B cell (primary cell): ENCODE results near the gene MYOZ2. TPM values are rescaled to one million over a fixed set of nuclear protein-coding genes. Genes with fewer than 3 reads are reported as not detected.

ENCODE experiments used
- ATAC-seq: fragments of 200-7000 bp; cut with Tn5 transposase; one replicate; pipeline ENCODE4 v1.10.0; 2021; ENCODE audit warnings: low read depth, mild to moderate bottlenecking, moderate number of reproducible peaks, moderate library complexity
- CTCF ChIA-PET: fragments of 350-600 bp; sonication (Branson Sonifier 250); formaldehyde crosslinking; loops from one replicate; lab custom pipeline; 2021; ENCODE audit warnings: antibody characterized with exemption, inconsistent platforms; lab: Charles Lee
- POLR2A ChIA-PET: fragments of 350-600 bp; sonication (Branson Sonifier 250); formaldehyde crosslinking; loops from one replicate; lab custom pipeline; 2021; ENCODE audit warnings: antibody characterized with exemption; lab: Charles Lee
- DNase-seq: peaks from one replicate; pipeline ENCODE4 v3.0.0; 2013
- H2AFZ ChIP-seq: 2 replicates; pipeline ENCODE4 v1.6.1; 2012; ENCODE audit warnings: mild to moderate bottlenecking, low read depth, low read length; ENCODE audit not compliant: insufficient read depth, poor library complexity, severe bottlenecking
- H3K27ac ChIP-seq, 2 donors: 1 replicate in 1 of 2; 2 replicates in 1 of 2; pipeline ENCODE4 v1.5.1; 2012 to 2013; ENCODE audit warnings: low read length in 2 of 2, mild to moderate bottlenecking in 2 of 2, moderate library complexity in 1 of 2
- H3K27me3 ChIP-seq, 4 experiments: fragments of 200-600 bp in 1 of 4; sonication (generic) in 1 of 4; replicated peaks in 1 of 4; 1 replicate in 2 of 4; 2 replicates in 2 of 4; pipeline versions ENCODE4 v1.6.1 to v1.7.0; 2013 to 2016; ENCODE audit warnings: low read length in 3 of 4, mild to moderate bottlenecking in 2 of 4, mixed read lengths in 1 of 4, moderate library complexity in 1 of 4; ENCODE audit not compliant: insufficient read depth in 4 of 4, control insufficient read depth in 3 of 4; ENCODE audit errors: control extremely low read depth in 1 of 4
- H3K36me3 ChIP-seq, 2 experiments: replicated peaks in 1 of 2; 1 replicate in 1 of 2; 2 replicates in 1 of 2; pipeline versions ENCODE4 v1.6.1 to v1.7.1; 2013; ENCODE audit warnings: low read length in 1 of 2; ENCODE audit not compliant: insufficient read depth in 2 of 2, control insufficient read depth in 1 of 2; ENCODE audit errors: control extremely low read depth in 1 of 2, extremely low read depth in 1 of 2
- H3K4me1 ChIP-seq, 2 donors: fragments of 200-600 bp in 1 of 2; sonication (generic) in 1 of 2; 1 replicate in 1 of 2; 2 replicates in 1 of 2; pipeline versions ENCODE4 v1.5.1 to v1.6.1; 2013 to 2017; ENCODE audit warnings: low read length in 2 of 2; ENCODE audit not compliant: control insufficient read depth in 2 of 2, insufficient read depth in 2 of 2
- H3K4me2 ChIP-seq: replicated peaks from 2 replicates; pipeline ENCODE3; 2012; ENCODE audit warnings: mild to moderate bottlenecking, low read depth, low read length; ENCODE audit not compliant: poor library complexity, severe bottlenecking
- H3K4me3 ChIP-seq, 5 experiments: fragments of 200-600 bp in 1 of 5; sonication (generic) in 1 of 5; 1 replicate in 3 of 5; 2 replicates in 2 of 5; pipeline versions ENCODE4 v1.5.1 to v1.7.0; 2011 to 2016; ENCODE audit warnings: low read length in 4 of 5, mild to moderate bottlenecking in 4 of 5, low read depth in 2 of 5, control low read depth in 1 of 5, moderate library complexity in 1 of 5; ENCODE audit not compliant: insufficient read depth in 1 of 5; ENCODE audit errors: control extremely low read depth in 1 of 5, extremely low read depth in 1 of 5
- H3K79me2 ChIP-seq: fragments of 200-600 bp; sonication (generic); one replicate; pipeline ENCODE4 v1.6.0; 2016; ENCODE audit warnings: low read length; ENCODE audit not compliant: control insufficient read depth, insufficient read depth
- H3K9ac ChIP-seq: fragments of 200-600 bp; sonication (generic); 2 replicates; pipeline ENCODE4 v1.6.1; 2017; ENCODE audit warnings: mild to moderate bottlenecking, low read length, moderate library complexity
- H3K9me3 ChIP-seq, 3 donors: one replicate each; pipeline versions ENCODE4 v1.6.1 to v1.7.1; 2013; ENCODE audit warnings: low read length in 2 of 3; ENCODE audit not compliant: control insufficient read depth in 2 of 3, insufficient read depth in 1 of 3; ENCODE audit errors: control extremely low read depth in 1 of 3
- H4K20me1 ChIP-seq: 2 replicates; pipeline ENCODE4 v1.6.0; 2012; ENCODE audit warnings: mild to moderate bottlenecking, low read length; ENCODE audit not compliant: insufficient read depth, control insufficient read depth, poor library complexity, severe bottlenecking
- H3K27ac Mint-ChIP-seq: one replicate; pipeline ENCODE4 v1.8.0; 2021; ENCODE audit warnings: mixed read lengths
- H3K27me3 Mint-ChIP-seq: one replicate; pipeline ENCODE4 v1.8.0; 2021; ENCODE audit warnings: mixed read lengths
- H3K4me1 Mint-ChIP-seq: one replicate; pipeline ENCODE4 v1.8.0; 2021; ENCODE audit warnings: mixed read lengths
- H3K4me3 Mint-ChIP-seq: one replicate; pipeline ENCODE4 v1.8.0; 2021; ENCODE audit warnings: mixed read lengths
- H3K9me3 Mint-ChIP-seq: one replicate; pipeline ENCODE4 v1.8.0; 2022; ENCODE audit warnings: mixed read lengths; ENCODE audit not compliant: insufficient read depth
- CTCF ChIP-seq: fragments of 200-600 bp; IDR thresholded peaks from one replicate; pipeline ENCODE4 v1.8.0; 2022; ENCODE audit warnings: antibody characterized with exemption, mild to moderate bottlenecking
- EZH2 ChIP-seq: IDR thresholded peaks from 2 replicates; pipeline ENCODE4 v1.6.1; 2012; ENCODE audit warnings: borderline replicate concordance, low read depth, mild to moderate bottlenecking, moderate library complexity, low read length; ENCODE audit not compliant: insufficient read depth, poor library complexity, severe bottlenecking
- WGBS: methylation state at CpG from one replicate; pipeline ENCODE4 v1.1.5; 2013; ENCODE audit warnings: missing lambda C conversion rate; ENCODE audit not compliant: insufficient coverage; 5-methylcytosine and 5-hydroxymethylcytosine counted together
- intact Hi-C: fragments of 100-400 bp; cut with micrococcal nuclease; formaldehyde crosslinking; loops from one replicate; pipeline ENCODE4 v1.10.0; 2022
- polyA plus RNA-seq: library from polyadenylated mRNA; depleted of rRNA; stranded (reverse); fragments of >200 nt; gene quantifications from 2 replicates; pipeline ENCODE4 v1.2.3, GENCODE V29; 2012
- total RNA-seq, 2 donors: library from RNA; stranded (reverse); fragments of 120-200 nt in 1 of 2; gene quantifications; 1 replicate in 1 of 2; 2 replicates in 1 of 2; pipeline versions ENCODE4 v1.2.3 to v1.2.4, GENCODE V29; 2013 to 2022

MYOZ2 gene
- total and polyA plus RNA-seq, 2 donors (not counting 1 experiment from before 2014, with no cell fraction given), result not detected

DNA sequence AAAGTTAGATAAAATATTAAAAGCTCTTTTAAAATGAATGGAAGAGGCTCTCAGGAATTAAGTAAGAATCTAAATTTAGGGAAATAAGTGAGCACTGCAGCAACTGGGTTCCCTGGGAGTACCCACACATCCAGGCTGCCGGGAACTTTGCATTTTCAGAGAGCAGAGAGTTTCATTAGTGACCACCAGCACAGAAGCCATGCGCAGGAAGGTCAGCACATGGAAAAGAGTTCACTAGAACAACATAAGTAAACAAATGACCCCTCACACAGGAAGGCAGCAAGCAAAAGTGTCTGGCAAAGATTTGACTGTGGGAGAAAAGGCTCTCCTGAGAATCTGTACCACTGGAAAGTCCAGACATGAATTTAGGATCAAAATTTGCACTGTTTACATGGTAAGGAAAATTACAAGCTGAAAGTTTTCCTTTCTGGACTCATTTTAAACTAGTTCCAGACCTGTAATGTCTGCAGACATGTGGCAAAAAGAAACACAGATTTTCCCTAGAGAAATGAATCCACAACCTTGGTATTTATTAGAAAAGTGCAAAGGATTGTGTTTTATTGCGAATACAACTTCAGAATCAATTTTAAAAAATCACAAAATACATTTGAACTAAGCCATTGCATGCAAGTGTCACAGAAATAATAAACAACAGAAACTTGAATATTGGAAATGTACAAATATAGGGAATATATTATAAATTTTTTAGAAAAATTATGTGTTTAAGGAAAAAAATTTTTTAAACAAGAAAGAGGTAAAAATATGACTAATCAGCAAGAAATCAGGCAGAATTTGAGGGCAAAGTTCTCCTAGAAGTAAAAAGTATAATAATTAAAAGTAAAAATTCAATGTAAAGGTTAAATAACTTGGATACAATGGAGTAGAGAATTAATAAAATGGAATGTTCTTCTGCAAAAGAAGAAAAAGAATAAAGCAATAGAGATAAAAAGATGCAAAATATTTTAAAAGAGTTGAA, 18.4 kb upstream of the MYOZ2 start:
- Mint-ChIP-seq H3K4me3 (no peak overlapping the region), H3K4me1 (no peaks in the 10 kb centered on the region), H3K27ac (no peak overlapping the region), H3K27me3 (peaks cover 13% of the 10 kb centered on the region), H3K9me3 (no peaks in the 10 kb centered on the region)
- H4K20me1 ChIP-seq, result no peaks in the 10 kb centered on the region
- WGBS, result no CpG with 5 or more reads among the region's 3 CpGs
- H3K36me3 ChIP-seq, result no peaks in the 10 kb centered on the region
- ATAC-seq, result no peak
- H2AFZ ChIP-seq, result no peak overlapping the region
- POLR2A ChIA-PET, result no interaction called here
- no peaks in the 10 kb centered on the region for H3K4me1 ChIP-seq
- H3K27me3 ChIP-seq, result no peaks in the 10 kb centered on the region
- H3K27ac ChIP-seq, result no peak overlapping the region
- intact Hi-C loops, result no loop called here
- TF ChIP-seq CTCF, result no peak
- TF ChIP-seq EZH2, result no peak
- CTCF ChIA-PET, result no interaction called here
- no peaks in the 10 kb centered on the region for H3K79me2 ChIP-seq
- H3K4me3 ChIP-seq, result no peak overlapping the region
- no peak for DNase-seq
- H3K4me2 ChIP-seq, result no peak overlapping the region
- no peaks in the 10 kb centered on the region for H3K9me3 ChIP-seq
- no peak overlapping the region for H3K9ac ChIP-seq

DNA sequence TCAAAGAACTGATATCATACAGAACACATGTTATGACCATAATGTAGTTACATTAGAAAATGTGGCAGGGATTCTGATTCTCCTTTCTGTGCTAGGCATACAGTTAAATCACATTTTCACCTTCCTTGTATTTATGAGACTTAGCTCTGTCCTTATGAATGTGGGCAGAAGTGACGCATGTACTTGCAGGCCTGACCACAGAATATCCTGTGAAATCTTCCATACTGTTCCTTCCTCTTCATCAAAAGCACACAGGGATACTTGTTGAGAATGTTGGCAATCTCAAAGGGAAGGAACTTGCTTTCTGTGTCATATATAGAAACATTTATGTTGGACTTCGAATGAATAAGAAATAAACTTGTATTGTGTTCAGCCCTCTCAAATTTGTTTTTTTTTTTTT, 17.2 kb upstream of the MYOZ2 start:
- Mint-ChIP-seq H3K27ac (no peak overlapping the region), H3K4me1 (no peaks in the 10 kb centered on the region), H3K9me3 (no peaks in the 10 kb centered on the region), H3K27me3 (peaks cover 13% of the 10 kb centered on the region), H3K4me3 (no peak overlapping the region)
- Histone ChIP-seq H3K9ac (no peak overlapping the region), H3K79me2 (no peaks in the 10 kb centered on the region), H3K4me2 (no peak overlapping the region), H3K9me3 (no peaks in the 10 kb centered on the region), H3K27ac (no peak overlapping the region), H3K36me3 (no peaks in the 10 kb centered on the region), H3K4me3 (no peak overlapping the region), H3K27me3 (no peaks in the 10 kb centered on the region), H4K20me1 (no peaks in the 10 kb centered on the region), H2AFZ (no peak overlapping the region), H3K4me1 (no peaks in the 10 kb centered on the region)
- ATAC-seq, result no peak
- intact Hi-C loops, result no loop called here
- ChIA-PET POLR2A (no interaction called here), CTCF (no interaction called here)
- no CpG with 5 or more reads among the region's 2 CpGs for WGBS
- DNase-seq, result no peak
- TF ChIP-seq CTCF (no peak), EZH2 (no peak)
